ENCODE data around the gene FHAD1.
"Not testable (repeated sequence)": the region's sequence is repeated elsewhere in the genome, so short reads cannot be mapped to it uniquely, and the experiment has no call there.

The FHAD1 gene

DNA sequence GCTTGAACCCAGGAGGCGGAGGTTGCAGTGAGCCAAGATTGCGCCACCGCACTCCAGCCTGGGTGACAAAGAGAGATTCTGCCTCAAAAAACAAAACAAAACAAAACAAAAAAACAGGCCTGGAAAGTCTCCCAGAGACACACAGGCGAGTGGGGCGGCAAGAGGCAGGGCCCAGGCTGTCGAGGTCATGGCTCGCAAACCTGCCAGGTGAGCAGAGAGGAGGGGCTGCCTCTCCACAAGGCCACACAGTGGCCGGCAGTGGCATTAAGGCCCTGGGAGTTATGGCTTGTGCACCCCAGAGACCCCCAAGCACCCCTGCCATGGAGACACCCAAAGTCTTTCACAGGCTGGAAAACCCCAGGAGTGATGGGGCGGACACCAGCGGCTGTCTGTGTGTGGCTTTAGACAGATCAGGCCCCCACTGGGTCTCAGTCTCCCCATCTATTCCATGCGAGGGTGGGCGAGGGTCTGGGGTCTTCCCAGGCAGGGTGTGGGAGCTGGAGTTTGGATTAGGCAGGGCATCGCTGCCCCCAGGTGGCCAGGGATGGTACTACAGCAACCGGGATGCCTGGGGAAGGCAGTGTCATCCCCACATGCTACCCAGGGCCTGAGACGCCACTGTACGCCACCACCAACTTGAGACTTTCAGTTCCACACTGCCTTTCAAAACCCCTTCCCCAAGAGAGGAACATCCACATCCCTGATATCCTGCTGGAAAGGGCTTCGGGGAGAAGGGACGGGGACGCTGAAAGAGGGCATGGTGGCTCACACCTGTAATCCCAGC, 184.0 kb downstream of the FHAD1 start:
- Mint-ChIP-seq H3K27me3 (no peaks in the 10 kb centered on the region), H3K36me3 (ENCODE audit: low read depth) (peaks cover 2% of the 10 kb centered on the region), H3K4me1 (peaks cover 6% of the 10 kb centered on the region), H3K4me3 (no peak overlapping the region), H3K27ac (no peak overlapping the region), H3K9me3 (no peaks in the 10 kb centered on the region)
- ATAC-seq (peak; percentile 48), DNase-seq (peak; percentile 83)

DNA sequence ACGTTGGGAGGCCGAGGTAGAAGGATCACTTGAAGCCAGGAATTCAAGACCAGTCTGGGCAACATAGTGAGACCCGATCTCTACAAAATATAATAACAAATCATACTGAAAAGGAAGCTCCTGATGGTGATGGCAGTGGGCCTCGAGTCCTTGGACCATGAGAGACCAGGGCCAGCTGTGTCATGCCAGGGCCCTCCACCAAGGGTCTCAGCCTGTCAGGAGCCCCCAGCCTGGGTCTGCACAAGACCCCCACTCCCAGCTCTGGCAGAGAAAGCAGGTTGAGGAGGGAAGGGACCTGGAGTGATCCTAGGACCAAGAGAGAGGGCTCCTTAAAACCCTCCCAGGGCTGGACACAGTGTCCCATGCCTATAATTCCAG, 184.5 kb downstream of the FHAD1 start:
- Mint-ChIP-seq H3K4me1 (no peaks in the 10 kb centered on the region), H3K27me3 (no peaks in the 10 kb centered on the region), H3K27ac (no peak overlapping the region), H3K9me3 (no peaks in the 10 kb centered on the region), H3K36me3 (ENCODE audit: low read depth) (peaks cover 2% of the 10 kb centered on the region), H3K4me3 (no peak overlapping the region)
- ATAC-seq = no peak
- DNase-seq = no peak

DNA sequence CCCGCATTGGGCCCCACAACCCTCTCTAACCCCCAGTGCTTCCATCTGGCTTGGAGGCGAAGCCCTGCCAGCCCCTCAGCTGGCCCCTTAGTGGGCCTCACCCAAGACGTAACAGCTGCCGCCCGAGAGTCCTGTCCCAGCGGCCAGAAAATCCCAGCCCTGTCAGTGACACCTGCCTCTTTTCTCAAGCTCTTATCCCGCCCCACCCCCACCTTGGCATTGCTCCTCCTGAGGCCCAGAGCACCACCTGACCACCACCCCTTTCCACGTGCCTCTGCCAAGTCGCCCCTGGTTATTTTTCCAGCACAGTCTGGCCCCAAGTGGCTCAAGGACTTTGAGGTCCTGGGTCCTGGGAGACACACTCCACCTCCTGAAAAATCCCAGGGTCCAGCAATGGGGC, 185.3 kb downstream of the FHAD1 start:
- H3K4me1 Mint-ChIP-seq = no peaks in the 10 kb centered on the region
- no peak overlapping the region for H3K27ac Mint-ChIP-seq
- no peaks in the 10 kb centered on the region for H3K9me3 Mint-ChIP-seq
- H3K27me3 Mint-ChIP-seq = no peaks in the 10 kb centered on the region
- H3K36me3 Mint-ChIP-seq (ENCODE audit: low read depth) = peaks cover 2% of the 10 kb centered on the region
- DNase-seq (no peak), ATAC-seq (no peak)
- H3K4me3 Mint-ChIP-seq = no peak overlapping the region

DNA sequence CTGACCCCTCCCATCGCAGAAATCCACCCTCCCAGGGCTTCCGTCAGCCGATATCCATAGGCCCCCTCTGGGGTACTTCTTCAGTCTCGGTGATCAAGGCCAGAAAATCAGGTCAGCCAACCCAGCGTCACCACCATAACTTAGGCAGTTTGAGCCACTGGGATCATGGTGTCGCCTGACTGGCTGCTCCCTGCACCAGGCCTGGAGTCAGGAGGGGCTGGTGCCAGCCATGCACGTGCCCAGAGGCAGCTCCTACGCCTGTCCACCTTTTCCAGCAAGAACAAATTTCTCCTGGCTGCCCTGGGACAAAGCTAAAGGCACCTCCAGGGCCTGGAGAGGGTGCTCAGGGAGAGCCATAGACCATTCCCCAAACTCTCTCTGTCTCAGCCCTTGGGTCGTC, 186.4 kb downstream of the FHAD1 start:
- H3K27ac Mint-ChIP-seq = no peak overlapping the region
- H3K9me3 Mint-ChIP-seq = no peaks in the 10 kb centered on the region
- H3K36me3 Mint-ChIP-seq (ENCODE audit: low read depth) = peaks cover 2% of the 10 kb centered on the region
- H3K4me3 Mint-ChIP-seq = no peak overlapping the region
- ATAC-seq = no peak
- H3K4me1 Mint-ChIP-seq = no peaks in the 10 kb centered on the region
- DNase-seq = no peak
- no peaks in the 10 kb centered on the region for H3K27me3 Mint-ChIP-seq

DNA sequence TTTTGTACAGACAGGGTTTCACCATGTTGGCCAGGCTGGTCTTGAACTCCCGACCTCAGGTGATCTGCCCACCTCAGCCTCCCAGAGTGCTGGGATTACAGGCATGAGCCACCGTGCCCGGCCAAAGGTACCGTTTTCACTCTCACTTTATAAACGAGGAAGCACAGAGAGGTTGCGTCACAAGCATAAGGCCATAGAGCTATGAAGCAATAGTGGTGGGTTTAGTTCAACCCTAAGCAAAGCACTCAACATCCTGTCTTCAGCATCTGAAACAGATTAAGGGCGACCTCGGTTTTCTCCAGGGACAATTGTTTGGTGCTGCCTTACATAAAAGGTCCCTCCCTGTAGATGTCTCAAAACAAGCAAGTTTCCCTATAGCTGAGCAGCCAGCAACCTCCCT, 187.7 kb downstream of the FHAD1 start:
- H3K4me3 Mint-ChIP-seq; H3K27me3 Mint-ChIP-seq; H3K4me1 Mint-ChIP-seq; H3K9me3 Mint-ChIP-seq; H3K27ac Mint-ChIP-seq; DNase-seq; ATAC-seq; H3K36me3 Mint-ChIP-seq (ENCODE audit: low read depth): not testable (repeated sequence)

DNA sequence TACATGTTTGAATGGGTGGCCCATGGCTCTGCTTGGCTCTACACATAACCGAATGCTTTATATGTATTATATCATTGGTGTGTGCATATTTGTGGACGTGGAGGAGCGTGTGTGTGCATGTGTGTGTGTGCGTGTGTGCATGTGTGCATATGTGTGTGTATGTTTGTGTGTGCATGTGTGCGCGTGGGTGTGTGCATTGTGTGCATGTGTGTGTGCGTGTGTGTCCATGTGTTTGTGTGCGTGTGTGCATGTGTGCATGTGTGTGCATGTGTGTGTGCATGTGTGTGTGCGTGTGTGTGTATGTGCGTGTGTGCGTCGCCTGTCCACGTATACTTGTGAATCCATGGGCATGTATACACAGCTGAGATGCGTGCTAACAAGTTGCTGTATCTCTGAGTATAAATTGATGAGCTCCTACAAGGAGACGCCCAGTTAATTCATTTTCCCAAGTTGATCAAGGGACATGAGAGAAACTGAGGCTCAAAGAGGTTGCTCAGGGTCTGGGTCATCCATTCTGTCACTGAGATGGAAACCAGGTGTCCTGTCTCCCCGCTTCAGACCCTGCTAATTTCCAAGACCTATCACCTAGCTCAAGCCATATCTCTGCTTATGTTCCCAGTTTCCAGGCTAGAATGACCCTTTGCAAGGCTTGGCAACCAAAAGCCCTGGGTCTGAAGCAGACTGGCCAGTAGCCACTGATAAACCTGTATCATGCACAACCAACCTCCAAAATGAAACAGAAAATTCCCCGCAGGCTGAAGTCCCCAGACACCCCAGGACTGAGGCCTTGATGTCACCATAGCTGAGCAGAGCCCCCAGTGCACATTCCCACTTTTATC, 188.4 kb downstream of the FHAD1 start:
- Mint-ChIP-seq H3K4me3 (no peak overlapping the region), H3K4me1 (no peaks in the 10 kb centered on the region), H3K36me3 (ENCODE audit: low read depth) (no peaks in the 10 kb centered on the region), H3K9me3 (no peaks in the 10 kb centered on the region), H3K27me3 (no peaks in the 10 kb centered on the region), H3K27ac (no peak overlapping the region)
- DNase-seq = no peak
- ATAC-seq = no peak

DNA sequence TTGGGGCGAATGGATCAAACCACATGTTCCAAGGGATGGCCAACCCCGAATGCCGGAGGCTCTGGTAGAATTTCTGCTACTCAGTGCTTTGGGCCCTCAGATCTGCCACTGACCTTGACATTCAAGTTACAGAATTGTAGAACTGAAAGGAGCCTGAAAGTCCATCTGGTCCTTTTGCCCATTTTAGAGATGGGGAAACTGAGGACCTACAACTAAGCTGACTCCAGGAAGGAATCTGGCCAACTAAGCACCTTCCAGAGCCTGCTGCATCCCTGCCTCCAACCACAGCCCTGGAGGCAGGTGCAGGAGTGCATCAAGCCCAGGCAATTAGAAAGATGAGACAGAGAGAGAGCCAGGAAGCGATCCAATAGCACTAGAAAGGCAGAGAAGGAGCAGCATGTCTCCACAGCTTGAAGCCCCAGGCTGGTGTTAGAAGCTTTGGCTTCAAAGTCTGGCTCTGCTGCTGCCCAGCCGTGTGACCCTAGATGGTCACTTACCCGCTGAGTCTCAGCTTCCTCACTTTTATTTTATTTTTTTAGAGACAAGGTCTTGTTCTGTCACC, 189.9 kb downstream of the FHAD1 start:
- no peak for DNase-seq
- H3K9me3 Mint-ChIP-seq = no peaks in the 10 kb centered on the region
- no peaks in the 10 kb centered on the region for H3K27me3 Mint-ChIP-seq
- H3K36me3 Mint-ChIP-seq (ENCODE audit: low read depth) = no peaks in the 10 kb centered on the region
- no peak for ATAC-seq
- no peak overlapping the region for H3K27ac Mint-ChIP-seq
- H3K4me3 Mint-ChIP-seq = no peak overlapping the region
- H3K4me1 Mint-ChIP-seq = no peaks in the 10 kb centered on the region

DNA sequence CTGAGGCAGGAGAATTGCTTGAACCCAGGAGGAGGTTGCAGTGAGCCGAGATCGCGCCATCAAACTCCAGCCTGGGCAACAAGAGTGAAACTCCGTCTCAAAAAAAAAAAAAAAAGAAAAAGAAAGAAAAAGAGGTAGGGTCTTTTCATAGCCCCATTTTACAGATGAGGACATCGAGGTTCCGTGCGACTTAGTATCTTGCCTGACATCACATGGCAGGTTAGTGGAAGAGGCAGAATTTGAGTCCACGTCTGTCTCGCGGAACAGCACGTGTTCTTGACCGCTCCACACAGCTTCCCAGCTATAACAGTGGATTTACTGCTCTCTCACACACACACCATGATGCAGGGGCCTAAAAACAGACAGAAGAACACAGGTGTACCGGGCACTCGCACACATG, 192.3 kb downstream of the FHAD1 start:
- ATAC-seq (no peak), DNase-seq (no peak)
- Mint-ChIP-seq H3K4me3 (no peak overlapping the region), H3K9me3 (no peaks in the 10 kb centered on the region), H3K27me3 (no peaks in the 10 kb centered on the region), H3K27ac (no peak overlapping the region), H3K36me3 (ENCODE audit: low read depth) (no peaks in the 10 kb centered on the region), H3K4me1 (no peaks in the 10 kb centered on the region)

DNA sequence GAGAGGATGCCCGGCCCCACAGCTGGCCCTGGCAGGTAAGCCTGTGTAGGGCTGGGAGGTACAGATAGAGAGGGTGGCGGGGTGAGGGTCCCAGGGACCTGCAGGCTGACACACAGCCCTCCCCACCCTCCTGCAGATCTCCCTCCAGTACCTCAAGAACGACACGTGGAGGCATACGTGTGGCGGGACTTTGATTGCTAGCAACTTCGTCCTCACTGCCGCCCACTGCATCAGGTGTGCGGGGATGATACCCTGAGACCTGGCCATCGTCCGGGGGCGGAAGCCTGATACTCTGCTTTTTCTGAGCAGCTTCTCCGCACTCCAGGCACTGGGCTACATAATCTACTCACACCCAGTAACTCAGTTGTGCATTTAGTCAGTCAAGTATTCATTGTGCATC, 193.3 kb downstream of the FHAD1 start:
- H3K27ac Mint-ChIP-seq = no peak overlapping the region
- no peaks in the 10 kb centered on the region for H3K36me3 Mint-ChIP-seq (ENCODE audit: low read depth)

DNA sequence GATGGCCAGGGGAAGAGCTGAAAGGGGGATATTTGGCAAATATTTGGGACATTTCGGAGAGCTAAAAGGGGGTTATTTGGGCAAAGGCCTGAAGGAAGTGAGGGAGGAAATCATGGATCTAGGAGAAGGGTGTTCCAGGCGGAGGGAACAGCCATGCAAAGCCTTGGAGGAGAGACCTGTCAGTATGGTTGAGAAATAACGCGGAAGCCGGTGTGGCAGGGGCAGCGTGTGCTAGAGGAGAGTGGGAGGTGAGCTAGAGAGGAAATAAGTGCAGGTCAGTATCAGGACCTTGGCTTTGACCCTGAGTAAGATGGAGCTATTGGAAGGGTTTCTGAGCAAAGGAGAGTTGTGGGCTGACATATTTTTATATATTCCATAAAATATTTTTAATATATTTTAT, 194.2 kb downstream of the FHAD1 start:
- H3K4me1 Mint-ChIP-seq = no peaks in the 10 kb centered on the region
- DNase-seq (no peak), ATAC-seq (no peak)
- no peak overlapping the region for H3K27ac Mint-ChIP-seq
- H3K27me3 Mint-ChIP-seq = peaks cover 5% of the 10 kb centered on the region
- H3K4me3 Mint-ChIP-seq = no peak overlapping the region
- no peaks in the 10 kb centered on the region for H3K9me3 Mint-ChIP-seq
- H3K36me3 Mint-ChIP-seq (ENCODE audit: low read depth) = no peaks in the 10 kb centered on the region

More for the DNA sequence above, 193.3 kb downstream of the FHAD1 start:
- DNase-seq = no peak
- H3K4me1 Mint-ChIP-seq = no peaks in the 10 kb centered on the region
- H3K4me3 Mint-ChIP-seq = no peak overlapping the region
- H3K9me3 Mint-ChIP-seq = no peaks in the 10 kb centered on the region
- no peaks in the 10 kb centered on the region for H3K27me3 Mint-ChIP-seq
- ATAC-seq = no peak

DNA sequence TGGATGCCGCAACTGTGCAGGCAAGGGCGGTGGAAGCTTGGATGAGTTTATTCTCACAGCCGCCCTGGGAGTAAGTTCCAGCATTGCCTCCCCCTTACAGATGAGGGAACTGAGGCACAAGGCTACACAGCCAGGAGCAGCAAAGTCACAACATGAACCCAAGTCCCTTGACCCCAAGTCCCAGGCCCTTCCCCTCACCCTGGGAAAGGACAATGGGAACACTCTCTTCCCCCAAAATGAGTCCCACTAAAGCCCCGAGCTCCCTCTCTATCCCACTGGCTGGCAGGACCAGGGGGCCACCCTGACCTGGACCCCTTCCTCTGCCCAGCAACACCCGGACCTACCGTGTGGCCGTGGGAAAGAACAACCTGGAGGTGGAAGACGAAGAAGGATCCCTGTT, 195.1 kb downstream of the FHAD1 start:
- no peak for DNase-seq
- Mint-ChIP-seq H3K27ac (no peak overlapping the region), H3K4me1 (no peaks in the 10 kb centered on the region), H3K9me3 (no peaks in the 10 kb centered on the region), H3K27me3 (peaks cover 6% of the 10 kb centered on the region), H3K4me3 (no peak overlapping the region), H3K36me3 (ENCODE audit: low read depth) (no peaks in the 10 kb centered on the region)
- ATAC-seq = no peak

DNA sequence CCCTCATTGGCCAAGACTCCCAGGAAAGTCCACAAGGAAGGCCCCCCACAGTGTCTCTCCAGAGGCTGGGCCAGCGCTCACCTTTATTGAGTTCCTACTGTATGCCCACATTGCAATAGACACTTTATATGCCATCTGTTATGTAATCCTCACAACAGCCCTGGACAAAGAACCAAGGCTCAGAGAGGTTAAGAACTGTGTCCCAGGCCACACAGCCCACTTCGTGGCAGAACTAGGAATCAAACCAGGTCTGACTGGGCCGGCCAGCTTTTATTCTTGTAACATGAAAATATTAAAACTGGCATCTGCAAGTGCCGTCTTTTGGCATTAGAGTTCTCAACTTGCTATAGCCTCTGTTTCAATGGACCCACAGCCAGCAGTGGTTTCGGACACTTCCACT, 195.7 kb downstream of the FHAD1 start:
- DNase-seq (no peak), ATAC-seq (no peak)
- Mint-ChIP-seq H3K27me3 (peaks cover 13% of the 10 kb centered on the region), H3K36me3 (ENCODE audit: low read depth) (no peaks in the 10 kb centered on the region), H3K27ac (no peak overlapping the region), H3K9me3 (no peaks in the 10 kb centered on the region), H3K4me1 (no peaks in the 10 kb centered on the region), H3K4me3 (no peak overlapping the region)

DNA sequence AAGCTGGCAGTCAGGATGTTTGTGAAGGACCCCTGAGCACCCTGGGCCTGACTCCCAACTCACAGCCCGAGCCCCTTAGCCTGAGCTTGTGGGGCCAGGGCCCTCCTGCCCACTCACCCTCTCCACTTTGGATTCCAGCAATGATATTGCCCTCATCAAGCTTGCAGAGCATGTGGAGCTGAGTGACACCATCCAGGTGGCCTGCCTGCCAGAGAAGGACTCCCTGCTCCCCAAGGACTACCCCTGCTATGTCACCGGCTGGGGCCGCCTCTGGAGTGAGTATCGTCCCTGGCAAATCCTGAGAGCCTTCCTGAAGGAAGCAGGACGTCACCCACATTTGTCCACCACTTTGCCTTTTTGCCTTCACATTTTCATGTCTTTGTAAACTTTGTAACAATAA, 196.3 kb downstream of the FHAD1 start:
- Mint-ChIP-seq H3K27me3 (peaks cover 16% of the 10 kb centered on the region), H3K36me3 (ENCODE audit: low read depth) (no peaks in the 10 kb centered on the region), H3K9me3 (no peaks in the 10 kb centered on the region), H3K4me3 (no peak overlapping the region), H3K4me1 (no peaks in the 10 kb centered on the region), H3K27ac (no peak overlapping the region)
- ATAC-seq (no peak), DNase-seq (no peak)

DNA sequence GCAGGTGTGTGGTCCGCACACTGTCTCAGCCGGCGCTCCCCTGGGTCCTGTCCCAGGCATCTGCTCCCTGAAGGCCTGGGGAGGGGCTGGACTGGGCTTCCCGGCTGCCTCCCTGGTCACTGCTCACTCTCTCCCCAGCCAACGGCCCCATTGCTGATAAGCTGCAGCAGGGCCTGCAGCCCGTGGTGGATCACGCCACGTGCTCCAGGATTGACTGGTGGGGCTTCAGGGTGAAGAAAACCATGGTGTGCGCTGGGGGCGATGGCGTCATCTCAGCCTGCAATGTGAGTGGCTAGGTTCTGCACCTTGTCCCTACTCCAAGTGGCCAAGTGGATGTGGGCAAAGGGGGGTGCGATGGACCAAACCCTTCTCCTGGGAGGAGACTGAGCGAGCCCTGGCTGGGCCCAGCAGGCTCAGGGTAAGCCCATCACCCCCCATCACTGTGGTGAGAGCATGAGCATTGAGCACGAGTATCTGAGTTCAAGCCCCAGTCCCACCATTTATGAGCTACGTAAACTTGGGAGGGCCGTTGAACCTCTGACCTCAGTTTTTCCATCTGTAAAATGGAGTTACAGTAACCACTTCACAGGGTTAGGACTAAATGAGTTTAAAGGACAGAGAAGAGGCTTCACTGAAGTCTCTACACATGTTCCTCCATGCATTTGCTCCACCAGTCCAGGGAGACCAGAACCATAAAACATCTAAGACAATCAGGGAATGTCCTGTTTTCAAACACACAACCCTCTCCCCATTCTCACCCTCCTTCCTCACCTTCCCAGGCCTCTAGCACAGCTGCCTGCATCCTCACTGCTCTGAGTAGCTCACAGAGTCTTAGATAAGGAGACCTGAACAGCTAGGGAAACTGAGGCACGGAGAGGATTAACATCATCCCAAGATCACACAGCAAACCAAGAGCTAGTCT, 197.7 kb downstream of the FHAD1 start:
- no peaks in the 10 kb centered on the region for H3K36me3 Mint-ChIP-seq (ENCODE audit: low read depth)
- no peak overlapping the region for H3K4me3 Mint-ChIP-seq
- ATAC-seq (no peak), DNase-seq (no peak)
- H3K4me1 Mint-ChIP-seq = no peaks in the 10 kb centered on the region
- H3K9me3 Mint-ChIP-seq = no peaks in the 10 kb centered on the region
- peaks cover 16% of the 10 kb centered on the region for H3K27me3 Mint-ChIP-seq
- no peak overlapping the region for H3K27ac Mint-ChIP-seq
